Activated CD4-positive, alpha-beta T cell treated with anti-CD3 and anti-CD28 coated beads, Interleukin-2, amount 10 ng/mL, durations not matched to agents 24 days and 14 days (primary cell): ENCODE data around the gene C3orf20. TPM values are rescaled to one million over a fixed set of nuclear protein-coding genes. Genes with fewer than 3 reads are reported as not detected.
A peak's percentile ranks its signal among the peaks of the same experiment; 100 is the strongest.

ENCODE experiments used
- DNase-seq: peaks from one replicate; pipeline ENCODE4 v3.0.0; 2022
- H3K27ac Mint-ChIP-seq: one replicate; pipeline ENCODE4 v1.8.0; 2022; ENCODE audit warnings: mild to moderate bottlenecking, mixed read lengths
- H3K27me3 Mint-ChIP-seq: one replicate; pipeline ENCODE4 v1.8.0; 2022; ENCODE audit warnings: mixed read lengths
- H3K36me3 Mint-ChIP-seq: one replicate; pipeline ENCODE4 v1.8.0; 2022; ENCODE audit warnings: low read depth, mild to moderate bottlenecking, mixed read lengths
- H3K4me1 Mint-ChIP-seq: one replicate; pipeline ENCODE4 v1.8.0; 2021; ENCODE audit warnings: mixed read lengths
- H3K4me3 Mint-ChIP-seq: one replicate; pipeline ENCODE4 v1.8.0; 2022; ENCODE audit warnings: mild to moderate bottlenecking, moderate library complexity, mixed read lengths
- H3K9me3 Mint-ChIP-seq: one replicate; pipeline ENCODE4 v1.8.0; 2021; ENCODE audit warnings: mixed read lengths
- intact Hi-C: fragments of 100-400 bp; cut with micrococcal nuclease; formaldehyde crosslinking; loops from one replicate; pipeline ENCODE4 v1.15.1; 2023
- total RNA-seq: library from RNA; stranded (reverse); gene quantifications from 2 replicates; pipeline ENCODE4 v1.2.3, GENCODE V29; 2022

The C3orf20 gene
- total RNA-seq, 1 donor from 2014 or later: 0.28 TPM

GRCh38 chr3:14772533-14773138 lies 97.7 kb downstream of the C3orf20 start:
- Mint-ChIP-seq H3K27me3 (no peaks in the 10 kb centered on the region), H3K4me3 (no peak overlapping the region), H3K36me3 (no peaks in the 10 kb centered on the region), H3K4me1 (no peaks in the 10 kb centered on the region), H3K27ac (no peak overlapping the region), H3K9me3 (no peaks in the 10 kb centered on the region)
- DNase-seq: no peak
- intact Hi-C loops: no loop called here

DNA sequence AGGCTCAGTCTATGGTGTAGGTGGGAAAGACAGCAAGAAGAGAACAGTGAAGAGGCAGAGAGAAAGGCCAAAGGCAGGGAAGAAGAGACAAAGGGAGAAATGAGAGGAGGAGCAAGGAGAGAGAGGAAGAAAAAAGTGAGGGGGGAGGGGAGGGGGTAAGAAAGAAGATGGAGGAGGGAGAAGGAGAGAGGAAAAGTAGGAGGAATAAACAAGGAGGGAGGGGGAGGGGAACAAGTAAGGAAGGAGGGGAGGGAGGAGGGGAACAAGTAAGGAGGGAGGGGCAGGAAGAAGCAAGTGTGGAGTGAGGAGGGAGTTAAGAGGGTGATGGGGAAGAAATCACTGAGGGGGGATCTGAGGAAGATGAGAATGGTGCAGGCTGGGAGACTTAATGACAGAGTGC lies 98.3 kb downstream of the C3orf20 start:
- intact Hi-C loops: no loop called here
- Mint-ChIP-seq H3K4me3 (no peak overlapping the region), H3K36me3 (no peaks in the 10 kb centered on the region), H3K27me3 (no peaks in the 10 kb centered on the region), H3K27ac (no peak overlapping the region), H3K9me3 (no peaks in the 10 kb centered on the region), H3K4me1 (no peaks in the 10 kb centered on the region)
- DNase-seq: no peak

DNA sequence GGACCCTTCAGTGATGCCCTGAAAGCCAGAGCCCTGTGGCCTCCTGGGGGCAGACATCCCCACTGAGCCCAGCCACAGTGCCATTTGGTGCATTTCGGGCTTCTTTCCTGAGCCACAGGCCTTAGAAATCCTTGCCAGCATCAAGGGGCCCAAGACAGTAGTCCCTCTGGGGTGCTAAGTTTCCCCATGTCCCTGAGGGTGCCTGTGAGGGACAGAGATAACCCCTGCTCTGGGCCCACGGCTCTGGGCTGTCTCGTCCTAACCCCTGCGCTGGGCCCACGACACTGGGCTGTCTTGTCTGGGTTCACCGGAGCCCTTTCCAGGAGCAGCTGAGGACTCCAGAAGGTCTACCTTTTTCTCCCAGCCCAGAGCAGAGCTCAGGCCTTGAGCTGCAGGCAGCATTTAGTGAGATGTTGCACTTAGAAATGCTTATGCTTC lies 98.8 kb downstream of the C3orf20 start:
- no peak overlapping the region for H3K27ac Mint-ChIP-seq
- intact Hi-C loops: no loop called here
- peaks cover under 1% of the 10 kb centered on the region for H3K9me3 Mint-ChIP-seq
- no peaks in the 10 kb centered on the region for H3K27me3 Mint-ChIP-seq
- no peaks in the 10 kb centered on the region for H3K36me3 Mint-ChIP-seq
- no peak for DNase-seq
- no peak overlapping the region for H3K4me3 Mint-ChIP-seq
- H3K4me1 Mint-ChIP-seq: no peaks in the 10 kb centered on the region

GRCh38 chr3:14774431-14774830 lies 99.5 kb downstream of the C3orf20 start:
- Mint-ChIP-seq H3K27me3 (peaks cover 2% of the 10 kb centered on the region), H3K36me3 (no peaks in the 10 kb centered on the region), H3K9me3 (peaks cover 3% of the 10 kb centered on the region), H3K4me1 (no peaks in the 10 kb centered on the region), H3K4me3 (no peak overlapping the region), H3K27ac (no peak overlapping the region)
- DNase-seq: no peak
- intact Hi-C loops: no loop called here

- H3K4me1 Mint-ChIP-seq: no peaks in the 10 kb centered on the region
- DNase-seq: no peak
- H3K27ac Mint-ChIP-seq: no peak overlapping the region
Measured at GRCh38 chr3:14775011-14775410, 100.1 kb downstream of the C3orf20 start.

GRCh38 chr3:14775563-14775962 lies 100.6 kb downstream of the C3orf20 start:
- H3K9me3 Mint-ChIP-seq: peaks cover 3% of the 10 kb centered on the region
- H3K27ac Mint-ChIP-seq: no peak overlapping the region
- no peaks in the 10 kb centered on the region for H3K36me3 Mint-ChIP-seq
- no peak overlapping the region for H3K4me3 Mint-ChIP-seq
- H3K27me3 Mint-ChIP-seq: peaks cover 6% of the 10 kb centered on the region
- DNase-seq: no peak
- H3K4me1 Mint-ChIP-seq: no peaks in the 10 kb centered on the region
- intact Hi-C loops: no loop called here

More at GRCh38 chr3:14775011-14775410, 100.1 kb downstream of the C3orf20 start:
- peaks cover 4% of the 10 kb centered on the region for H3K27me3 Mint-ChIP-seq
- H3K4me3 Mint-ChIP-seq: no peak overlapping the region
- H3K36me3 Mint-ChIP-seq: no peaks in the 10 kb centered on the region
- intact Hi-C loops: no loop called here
- peaks cover 3% of the 10 kb centered on the region for H3K9me3 Mint-ChIP-seq

DNA sequence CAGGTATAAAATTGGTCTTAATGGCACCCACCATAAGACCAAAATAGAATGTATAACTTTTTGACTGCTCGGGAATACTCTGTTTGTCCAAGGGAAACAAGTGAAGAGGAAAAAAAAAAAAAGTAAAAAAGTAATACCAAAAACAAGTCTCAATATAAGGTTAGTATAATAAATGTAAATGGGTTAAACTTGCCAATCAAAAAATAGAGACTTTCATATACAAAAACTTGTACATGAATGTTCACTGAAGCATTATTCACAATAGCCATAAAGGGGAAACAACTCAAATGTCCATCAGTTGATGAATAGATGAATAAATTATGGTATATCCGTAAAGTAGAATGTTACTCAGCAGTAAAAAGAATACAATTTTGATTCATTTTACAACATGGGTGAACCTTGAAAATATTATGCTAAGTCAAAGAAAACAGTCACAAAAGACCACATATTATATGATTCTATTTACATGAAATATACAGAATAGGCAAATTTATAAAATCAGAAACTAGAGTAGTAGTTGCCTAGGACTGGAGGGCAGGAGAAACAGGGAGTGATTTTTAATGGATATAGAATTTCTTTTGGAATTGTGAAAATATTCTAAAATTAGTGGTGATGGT lies 104.2 kb downstream of the C3orf20 start:
- H3K27ac Mint-ChIP-seq: no peak overlapping the region
- H3K27me3 Mint-ChIP-seq: peaks cover 17% of the 10 kb centered on the region
- no peaks in the 10 kb centered on the region for H3K4me1 Mint-ChIP-seq
- intact Hi-C loops: no loop called here
- H3K36me3 Mint-ChIP-seq: no peaks in the 10 kb centered on the region
- H3K9me3 Mint-ChIP-seq: peaks cover 3% of the 10 kb centered on the region
- no peak overlapping the region for H3K4me3 Mint-ChIP-seq
- no peak for DNase-seq

GRCh38 chr3:14780927-14781507 lies 106.1 kb downstream of the C3orf20 start:
- Mint-ChIP-seq H3K4me1 (no peaks in the 10 kb centered on the region), H3K9me3 (peaks cover 3% of the 10 kb centered on the region), H3K27me3 (peaks cover 17% of the 10 kb centered on the region), H3K4me3 (no peak overlapping the region), H3K36me3 (no peaks in the 10 kb centered on the region), H3K27ac (no peak overlapping the region)
- DNase-seq: peak; percentile 73
- intact Hi-C loops: no loop called here

GRCh38 chr3:14783480-14784086 lies 108.6 kb downstream of the C3orf20 start:
- Mint-ChIP-seq H3K4me3 (no peak overlapping the region), H3K4me1 (no peaks in the 10 kb centered on the region), H3K27me3 (peaks cover 17% of the 10 kb centered on the region), H3K36me3 (no peaks in the 10 kb centered on the region), H3K27ac (no peak overlapping the region), H3K9me3 (peaks cover 3% of the 10 kb centered on the region)
- DNase-seq: no peak
- intact Hi-C loops: no loop called here

DNA sequence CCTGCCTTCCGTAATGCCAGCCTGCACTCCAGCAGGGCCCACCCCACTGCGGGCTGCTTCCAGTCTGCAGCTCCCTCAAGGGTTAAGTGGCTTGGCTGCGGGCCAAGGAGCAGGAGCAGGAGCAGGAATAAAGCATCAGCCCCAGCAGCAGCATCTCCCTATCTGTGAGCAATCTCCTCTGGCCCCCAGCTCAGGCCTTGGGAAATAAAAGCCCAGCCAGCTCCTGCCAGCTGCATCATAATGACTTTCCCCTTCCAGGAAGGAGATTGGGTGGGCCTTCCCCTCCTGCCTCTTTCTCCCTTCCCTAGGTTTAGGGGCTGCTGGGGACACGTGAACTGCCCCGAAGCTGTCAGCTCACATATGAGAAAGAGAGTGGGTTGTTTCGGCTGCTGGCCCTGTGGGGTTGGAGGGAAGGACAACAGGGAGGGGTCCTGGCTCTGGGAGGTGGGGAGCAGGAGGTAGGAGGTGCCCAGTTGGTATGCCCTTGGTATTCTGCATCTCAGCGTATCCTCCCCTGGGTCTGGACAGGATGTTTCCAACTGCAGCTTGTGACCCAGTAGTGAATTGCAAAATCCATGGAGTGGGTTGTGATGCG lies 109.2 kb downstream of the C3orf20 start:
- peaks cover 15% of the 10 kb centered on the region for H3K27me3 Mint-ChIP-seq
- H3K9me3 Mint-ChIP-seq: no peaks in the 10 kb centered on the region
- intact Hi-C loops: no loop called here
- H3K27ac Mint-ChIP-seq: no peak overlapping the region
- H3K4me1 Mint-ChIP-seq: no peaks in the 10 kb centered on the region
- H3K36me3 Mint-ChIP-seq: no peaks in the 10 kb centered on the region
- H3K4me3 Mint-ChIP-seq: no peak overlapping the region
- DNase-seq: no peak

GRCh38 chr3:14785207-14786155 lies 110.5 kb downstream of the C3orf20 start:
- Mint-ChIP-seq H3K27ac (no peak overlapping the region), H3K9me3 (no peaks in the 10 kb centered on the region), H3K27me3 (peaks cover 12% of the 10 kb centered on the region), H3K4me3 (no peak overlapping the region), H3K36me3 (no peaks in the 10 kb centered on the region), H3K4me1 (no peaks in the 10 kb centered on the region)
- intact Hi-C loops: no loop called here
- DNase-seq: no peak

GRCh38 chr3:14786369-14786768 lies 111.4 kb downstream of the C3orf20 start:
- Mint-ChIP-seq H3K9me3 (no peaks in the 10 kb centered on the region), H3K4me1 (no peaks in the 10 kb centered on the region), H3K27ac (no peak overlapping the region), H3K27me3 (peaks cover 14% of the 10 kb centered on the region), H3K36me3 (no peaks in the 10 kb centered on the region), H3K4me3 (no peak overlapping the region)
- intact Hi-C loops: no loop called here
- DNase-seq: no peak

DNA sequence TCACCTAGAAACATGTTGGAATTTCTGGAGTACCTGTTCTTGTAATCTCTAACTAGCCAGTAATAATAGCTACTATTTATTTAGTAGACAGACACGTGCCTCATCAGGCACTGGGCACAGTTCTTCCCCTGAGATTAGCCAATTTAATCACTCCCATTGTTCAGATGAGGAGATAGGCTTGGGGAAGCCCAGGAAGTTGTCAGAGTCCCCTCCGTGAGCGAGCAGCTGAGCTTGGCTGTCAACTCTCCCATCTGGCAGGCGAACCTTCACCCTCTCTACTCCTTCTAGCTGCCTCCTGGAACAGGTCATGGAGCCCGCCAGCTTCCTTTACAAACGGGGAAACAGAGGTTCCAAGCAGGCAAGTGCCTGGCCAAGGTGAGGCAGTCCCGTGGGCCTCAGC lies 112.7 kb downstream of the C3orf20 start:
- Mint-ChIP-seq H3K9me3 (no peaks in the 10 kb centered on the region), H3K27ac (no peak overlapping the region), H3K36me3 (no peaks in the 10 kb centered on the region), H3K4me1 (no peaks in the 10 kb centered on the region), H3K27me3 (peaks cover 11% of the 10 kb centered on the region), H3K4me3 (no peak overlapping the region)
- intact Hi-C loops: no loop called here
- no peak for DNase-seq
